HG02840 (cell line): ENCODE results near the gene KIZ.

Experiments
- ATAC-seq: cut with Tn5 transposase; IDR thresholded peaks from one replicate; pipeline ENCODE4 v1.9.1; 2021; ENCODE audit warnings: mild to moderate bottlenecking, moderate library complexity, moderate number of reproducible peaks; ENCODE audit not compliant: unreplicated experiment, low FRiP score

The KIZ gene

GRCh38 chr20:21173485-21173884 lies 47.6 kb downstream of the KIZ start:
- no peak for ATAC-seq

- ATAC-seq, result no peak
Measured at GRCh38 chr20:21174516-21175239, 48.8 kb downstream of the KIZ start.

GRCh38 chr20:21175433-21175832 lies 49.6 kb downstream of the KIZ start:
- ATAC-seq, result no peak

GRCh38 chr20:21177767-21178166 lies 51.9 kb downstream of the KIZ start:
- no peak for ATAC-seq

GRCh38 chr20:21179757-21180156 lies 53.9 kb downstream of the KIZ start:
- ATAC-seq, result no peak

- ATAC-seq, result no peak
Measured at GRCh38 chr20:21180248-21180647, 54.4 kb downstream of the KIZ start.

- no peak for ATAC-seq
Measured at GRCh38 chr20:21181028-21181427, 55.1 kb downstream of the KIZ start.

GRCh38 chr20:21182832-21183563 lies 57.1 kb downstream of the KIZ start:
- ATAC-seq, result no peak

- ATAC-seq, result no peak
Measured at GRCh38 chr20:21183722-21184121, 57.8 kb downstream of the KIZ start.

- no peak for ATAC-seq
Measured at GRCh38 chr20:21184819-21185218, 58.9 kb downstream of the KIZ start.

GRCh38 chr20:21185849-21186248 lies 60.0 kb downstream of the KIZ start:
- no peak for ATAC-seq

GRCh38 chr20:21189761-21190523 lies 64.1 kb downstream of the KIZ start:
- no peak for ATAC-seq

GRCh38 chr20:21190869-21191268 lies 65.0 kb downstream of the KIZ start:
- ATAC-seq, result no peak

- ATAC-seq, result no peak
Measured at GRCh38 chr20:21191839-21192238, 66.0 kb downstream of the KIZ start.

GRCh38 chr20:21202259-21202658 lies 76.4 kb downstream of the KIZ start:
- ATAC-seq, result no peak

- no peak for ATAC-seq
Measured at GRCh38 chr20:21203088-21203656, 77.3 kb downstream of the KIZ start.

GRCh38 chr20:21206584-21206983 lies 80.7 kb downstream of the KIZ start:
- ATAC-seq, result no peak

GRCh38 chr20:21208999-21209398 lies 83.1 kb downstream of the KIZ start:
- ATAC-seq, result no peak

- no peak for ATAC-seq
Measured at GRCh38 chr20:21209668-21210067, 83.8 kb downstream of the KIZ start.

- no peak for ATAC-seq
Measured at GRCh38 chr20:21213691-21214090, 87.8 kb downstream of the KIZ start.

- no peak for ATAC-seq
Measured at GRCh38 chr20:21214431-21214830, 88.5 kb downstream of the KIZ start.
